ENCODE data around the gene SLC66A1.

Gene SLC66A1

GRCh38 chr1:19348441-19349198 is 36.5 kb downstream of the SLC66A1 start:
- TF ChIP-seq FOXP2 (optimal IDR thresholded peaks at IDR 0.05; ENCODE audit: borderline replicate concordance, extremely low read depth, extremely low read length, insufficient read depth) (no peak), POLR2AphosphoS5 (IDR thresholded peaks at IDR 0.05; ENCODE audit: low read depth, low read length) (no peak), SIN3A (IDR thresholded peaks at IDR 0.05; ENCODE audit: borderline replicate concordance, insufficient read depth, low read length) (no peak), REST (IDR thresholded peaks at IDR 0.05; ENCODE audit: insufficient read depth in 1 of 2, low read depth in 2 of 2, low read length in 2 of 2) (no peak), TAF1 (IDR thresholded peaks at IDR 0.05; ENCODE audit: borderline replicate concordance, insufficient read depth, low read length) (no peak)

GRCh38 chr1:19349999-19350398 is 37.9 kb downstream of the SLC66A1 start:
- TF ChIP-seq POLR2AphosphoS5 (IDR thresholded peaks at IDR 0.05; ENCODE audit: low read depth, low read length), result no peak
- TF ChIP-seq TAF1 (IDR thresholded peaks at IDR 0.05; ENCODE audit: borderline replicate concordance, insufficient read depth, low read length), result no peak

GRCh38 chr1:19350566-19350965 is 38.4 kb downstream of the SLC66A1 start:
- no peak for TF ChIP-seq TAF1 (IDR thresholded peaks at IDR 0.05; ENCODE audit: borderline replicate concordance, insufficient read depth, low read length)
- TF ChIP-seq FOXP2 (optimal IDR thresholded peaks at IDR 0.05; ENCODE audit: borderline replicate concordance, extremely low read depth, extremely low read length, insufficient read depth), result no peak
- TF ChIP-seq SIN3A (IDR thresholded peaks at IDR 0.05; ENCODE audit: borderline replicate concordance, insufficient read depth, low read length), result no peak
- TF ChIP-seq REST (IDR thresholded peaks at IDR 0.05; ENCODE audit: insufficient read depth in 1 of 2, low read depth in 2 of 2, low read length in 2 of 2), result no peak
- TF ChIP-seq POLR2AphosphoS5 (IDR thresholded peaks at IDR 0.05; ENCODE audit: low read depth, low read length), result no peak

GRCh38 chr1:19351873-19352272 is 39.7 kb downstream of the SLC66A1 start:
- TF ChIP-seq REST (IDR thresholded peaks at IDR 0.05; ENCODE audit: insufficient read depth in 1 of 2, low read depth in 2 of 2, low read length in 2 of 2), result no peak
- TF ChIP-seq FOXP2 (optimal IDR thresholded peaks at IDR 0.05; ENCODE audit: borderline replicate concordance, extremely low read depth, extremely low read length, insufficient read depth), result no peak
- TF ChIP-seq POLR2AphosphoS5 (IDR thresholded peaks at IDR 0.05; ENCODE audit: low read depth, low read length), result no peak
- no peak for TF ChIP-seq TAF1 (IDR thresholded peaks at IDR 0.05; ENCODE audit: borderline replicate concordance, insufficient read depth, low read length)
- TF ChIP-seq SIN3A (IDR thresholded peaks at IDR 0.05; ENCODE audit: borderline replicate concordance, insufficient read depth, low read length), result no peak

GRCh38 chr1:19352839-19353238 is 40.7 kb downstream of the SLC66A1 start:
- TF ChIP-seq REST (IDR thresholded peaks at IDR 0.05; ENCODE audit: insufficient read depth in 1 of 2, low read depth in 2 of 2, low read length in 2 of 2) (no peak), TAF1 (IDR thresholded peaks at IDR 0.05; ENCODE audit: borderline replicate concordance, insufficient read depth, low read length) (no peak), POLR2AphosphoS5 (IDR thresholded peaks at IDR 0.05; ENCODE audit: low read depth, low read length) (no peak), SIN3A (IDR thresholded peaks at IDR 0.05; ENCODE audit: borderline replicate concordance, insufficient read depth, low read length) (no peak), FOXP2 (optimal IDR thresholded peaks at IDR 0.05; ENCODE audit: borderline replicate concordance, extremely low read depth, extremely low read length, insufficient read depth) (no peak)
